Karpas-422 (cell line): ENCODE data around the gene MOXD1. TPM values are rescaled to one million over a fixed set of nuclear protein-coding genes. Genes with fewer than 3 reads are reported as not detected.

Source experiments
- DNase-seq: peaks from one replicate; pipeline ENCODE4 v3.0.0-alpha.2; 2015
- H2AFZ ChIP-seq: fragments of 200-600 bp; sonication (generic); 2 replicates; pipeline ENCODE4 v1.6.1; 2014; ENCODE audit warnings: antibody characterized with exemption, low read length, mixed read lengths
- H3K27ac ChIP-seq: fragments of 200-600 bp; sonication (generic); 2 replicates; pipeline ENCODE4 v1.5.1; 2014; ENCODE audit warnings: mild to moderate bottlenecking, low read length, moderate library complexity
- H3K27me3 ChIP-seq: fragments of 200-600 bp; sonication (generic); 2 replicates; pipeline ENCODE4 v1.6.1; 2014; ENCODE audit warnings: low read length, mixed read lengths
- H3K36me3 ChIP-seq: fragments of 200-600 bp; sonication (generic); 2 replicates; pipeline ENCODE4 v1.6.1; 2014; ENCODE audit warnings: low read length, mixed read lengths; ENCODE audit not compliant: insufficient read depth
- H3K4me1 ChIP-seq: fragments of 200-600 bp; sonication (generic); 2 replicates; pipeline ENCODE4 v1.6.1; 2014; ENCODE audit warnings: mild to moderate bottlenecking, low read length, mixed read lengths
- H3K4me2 ChIP-seq: fragments of 200-600 bp; sonication (generic); 2 replicates; pipeline ENCODE4 v1.6.1; 2014; ENCODE audit warnings: low read length, low read depth, mild to moderate bottlenecking; ENCODE audit not compliant: poor library complexity, severe bottlenecking
- H3K4me3 ChIP-seq: fragments of 200-600 bp; sonication (generic); 2 replicates; pipeline ENCODE4 v1.5.1; 2014; ENCODE audit warnings: mild to moderate bottlenecking, antibody characterized with exemption, low read length, mixed read lengths
- H3K79me2 ChIP-seq: fragments of 200-600 bp; sonication (generic); 2 replicates; pipeline ENCODE4 v1.6.1; 2014; ENCODE audit warnings: mild to moderate bottlenecking, low read length, mixed read lengths
- H3K9ac ChIP-seq: fragments of 200-600 bp; sonication (generic); 2 replicates; pipeline ENCODE4 v1.6.0; 2014; ENCODE audit warnings: low read length
- H3K9me2 ChIP-seq: fragments of 200-600 bp; sonication (generic), shearing (Covaris generic); replicated peaks from 2 replicates; pipeline ENCODE4 v1.6.0; 2014; ENCODE audit warnings: mild to moderate bottlenecking, low read length, moderate library complexity; ENCODE audit not compliant: insufficient read depth
- H3K9me3 ChIP-seq: fragments of 300-700, 200-600 bp; sonication (generic); 2 replicates; pipeline ENCODE4 v1.6.1; 2014; ENCODE audit warnings: low read length, mixed read lengths
- H4K20me1 ChIP-seq: fragments of 200-600 bp; sonication (generic); 2 replicates; pipeline ENCODE4 v1.6.1; 2014; ENCODE audit warnings: mild to moderate bottlenecking, antibody characterized with exemption, low read length, low read depth; ENCODE audit not compliant: insufficient read depth
- total RNA-seq: library from RNA; depleted of rRNA; stranded (reverse); fragments of >200 nt; shearing (Covaris generic); gene quantifications from 2 replicates; pipeline ENCODE4 v1.2.3, GENCODE V29; 2014; ENCODE audit warnings: low replicate concordance; rRNA removed

MOXD1 gene
- not detected in 2 replicates for total RNA-seq

DNA sequence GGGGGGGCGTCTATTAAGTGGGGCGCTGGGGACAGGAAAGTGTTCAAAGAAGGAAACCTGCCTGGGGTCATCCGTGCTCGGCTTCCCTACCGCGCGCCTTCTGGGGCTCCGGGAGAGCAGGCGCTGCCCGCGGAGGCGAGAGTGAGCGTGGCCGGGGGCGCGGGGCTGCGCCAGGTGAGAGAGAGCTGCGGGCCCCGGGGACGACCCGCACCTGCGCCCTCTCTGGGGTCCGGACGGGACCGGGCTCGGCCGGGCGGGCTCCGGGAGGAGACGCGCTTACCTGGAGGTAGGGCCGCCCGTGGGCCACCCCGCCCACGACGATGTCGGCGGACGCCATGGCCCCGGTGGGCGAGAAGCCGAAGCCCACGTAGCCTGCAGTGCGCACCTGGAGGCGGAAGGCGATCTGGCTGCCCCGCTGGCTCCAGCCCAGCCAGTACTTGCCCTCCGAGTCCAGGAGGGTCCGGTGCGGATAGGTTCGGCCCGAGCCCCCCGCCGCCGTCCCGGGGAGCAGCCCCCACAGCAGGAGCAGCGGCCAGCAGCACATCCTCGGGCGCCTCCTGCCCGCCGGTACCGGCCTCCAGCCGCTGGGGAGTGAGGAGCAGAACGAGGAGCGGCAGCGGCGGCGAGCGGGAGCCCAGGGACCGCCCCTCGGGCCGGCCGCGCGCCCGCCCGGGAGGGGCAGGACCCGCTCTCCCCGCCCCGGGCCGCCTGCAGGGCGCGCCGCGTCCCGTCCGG lies at the start of gene MOXD1:
Gene MOXD1, minus strand, starts transcription at position 593 of the 735 bp plus-strand sequence. Its CDS starts 49 bp downstream, at position 544.
- Histone ChIP-seq H3K36me3 (no peaks in the 10 kb centered on the region), H3K79me2 (no peaks in the 10 kb centered on the region), H4K20me1 (no peaks in the 10 kb centered on the region), H3K4me2 (no peak within 1 kb of the TSS), H3K27ac (no peak within 1 kb of the TSS), H2AFZ (no peak within 1 kb of the TSS), H3K9ac (no peak within 1 kb of the TSS), H3K4me1 (no peaks in the 10 kb centered on the region), H3K27me3 (no peaks in the 10 kb centered on the region), H3K9me3 (no peaks in the 10 kb centered on the region), H3K4me3 (no peak within 1 kb of the TSS), H3K9me2 (no peaks in the 10 kb centered on the region)
- DNase-seq: no peak

GRCh38 chr6:132446855-132447241 lies 45.6 kb upstream of the MOXD1 start:
- no peak overlapping the region for H3K9ac ChIP-seq
- H3K4me3 ChIP-seq: no peak overlapping the region
- H3K79me2 ChIP-seq: no peaks in the 10 kb centered on the region
- H3K36me3 ChIP-seq: peaks cover 69% of the 10 kb centered on the region
- no peaks in the 10 kb centered on the region for H3K4me1 ChIP-seq
- no peak overlapping the region for H2AFZ ChIP-seq
- no peaks in the 10 kb centered on the region for H3K9me2 ChIP-seq
- H4K20me1 ChIP-seq: no peaks in the 10 kb centered on the region
- no peak for DNase-seq
- H3K27ac ChIP-seq: no peak overlapping the region
- H3K4me2 ChIP-seq: no peak overlapping the region
- no peaks in the 10 kb centered on the region for H3K9me3 ChIP-seq
- no peaks in the 10 kb centered on the region for H3K27me3 ChIP-seq

DNA sequence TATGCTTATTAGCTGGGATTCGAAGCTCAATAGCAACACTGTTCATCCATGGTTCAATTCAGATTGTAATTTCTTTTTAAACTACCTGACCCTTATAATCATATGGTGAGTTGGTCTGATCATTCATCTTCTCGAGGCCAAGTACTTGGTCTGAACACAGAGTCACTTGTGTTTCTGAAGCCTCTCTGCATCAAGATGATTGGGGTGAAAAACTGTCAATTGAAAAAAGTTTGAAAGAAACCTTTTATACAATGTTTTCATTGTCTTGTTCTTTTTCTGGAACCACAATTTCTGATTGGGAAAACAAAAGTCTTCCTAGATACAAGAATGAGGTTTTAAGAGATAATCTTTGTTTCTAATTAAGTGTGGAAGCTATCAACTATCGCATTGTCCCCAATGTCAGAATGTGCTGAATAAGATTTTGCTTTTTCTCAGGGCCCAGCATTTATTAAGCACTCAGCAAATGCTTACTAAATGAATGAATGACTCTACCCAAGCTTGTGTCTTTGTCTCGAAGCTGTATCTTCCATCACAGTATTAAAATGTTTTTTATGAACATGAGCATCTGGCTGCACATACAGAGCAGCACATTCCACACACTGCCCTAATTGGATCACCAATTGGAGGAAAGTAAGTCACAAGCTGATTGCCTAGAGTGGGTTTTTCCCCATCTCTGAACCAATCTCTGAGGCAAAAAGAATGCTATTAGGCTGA lies 45.0 kb upstream of the MOXD1 start:
- no peaks in the 10 kb centered on the region for H3K9me2 ChIP-seq
- DNase-seq: no peak
- H3K27ac ChIP-seq: no peak overlapping the region
- H4K20me1 ChIP-seq: no peaks in the 10 kb centered on the region
- H3K36me3 ChIP-seq: peaks cover 64% of the 10 kb centered on the region
- no peaks in the 10 kb centered on the region for H3K27me3 ChIP-seq
- H3K9ac ChIP-seq: no peak overlapping the region
- no peak overlapping the region for H3K4me3 ChIP-seq
- no peaks in the 10 kb centered on the region for H3K79me2 ChIP-seq
- no peaks in the 10 kb centered on the region for H3K9me3 ChIP-seq
- no peak overlapping the region for H2AFZ ChIP-seq
- no peak overlapping the region for H3K4me2 ChIP-seq
- H3K4me1 ChIP-seq: no peaks in the 10 kb centered on the region

GRCh38 chr6:132445201-132445951 lies 44.1 kb upstream of the MOXD1 start:
- H3K27ac ChIP-seq: no peak overlapping the region
- no peak overlapping the region for H3K4me2 ChIP-seq
- no peak for DNase-seq
- H3K79me2 ChIP-seq: no peaks in the 10 kb centered on the region
- H3K4me1 ChIP-seq: no peaks in the 10 kb centered on the region
- H3K9me2 ChIP-seq: no peaks in the 10 kb centered on the region
- H3K27me3 ChIP-seq: no peaks in the 10 kb centered on the region
- H2AFZ ChIP-seq: no peak overlapping the region
- no peak overlapping the region for H3K9ac ChIP-seq
- no peak overlapping the region for H3K4me3 ChIP-seq
- no peaks in the 10 kb centered on the region for H4K20me1 ChIP-seq
- H3K36me3 ChIP-seq: peaks cover 56% of the 10 kb centered on the region
- H3K9me3 ChIP-seq: no peaks in the 10 kb centered on the region

- no peaks in the 10 kb centered on the region for H4K20me1 ChIP-seq
- H3K9me3 ChIP-seq: no peaks in the 10 kb centered on the region
- H3K27me3 ChIP-seq: no peaks in the 10 kb centered on the region
- no peak overlapping the region for H3K4me2 ChIP-seq
- peaks cover 45% of the 10 kb centered on the region for H3K36me3 ChIP-seq
- H3K4me3 ChIP-seq: no peak overlapping the region
- no peaks in the 10 kb centered on the region for H3K9me2 ChIP-seq
- no peaks in the 10 kb centered on the region for H3K4me1 ChIP-seq
- no peak overlapping the region for H3K9ac ChIP-seq
- no peak overlapping the region for H3K27ac ChIP-seq
- no peak overlapping the region for H2AFZ ChIP-seq
- no peak for DNase-seq
- H3K79me2 ChIP-seq: no peaks in the 10 kb centered on the region
Observed at GRCh38 chr6:132443206-132443605, 41.9 kb upstream of the MOXD1 start.

DNA sequence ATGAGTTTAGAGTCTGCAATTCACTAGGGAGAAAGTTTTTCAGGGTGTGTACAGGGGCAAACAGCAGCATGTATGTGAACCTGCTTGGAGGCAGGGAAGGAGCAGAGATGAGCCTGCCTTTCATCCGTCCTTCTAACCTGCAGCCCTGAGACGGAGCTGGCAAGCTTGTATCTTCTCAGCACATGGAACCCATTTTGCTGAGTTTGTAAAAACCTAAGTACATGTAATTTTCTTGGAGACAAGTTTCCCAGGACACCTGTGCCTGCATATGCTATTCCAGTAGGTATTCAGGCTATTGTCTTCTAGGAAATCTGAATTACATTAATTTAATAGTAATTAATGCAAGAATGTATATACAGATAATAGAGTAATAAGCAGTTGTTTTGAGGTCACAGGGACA lies 28.8 kb upstream of the MOXD1 start:
- H4K20me1 ChIP-seq: no peaks in the 10 kb centered on the region

DNA sequence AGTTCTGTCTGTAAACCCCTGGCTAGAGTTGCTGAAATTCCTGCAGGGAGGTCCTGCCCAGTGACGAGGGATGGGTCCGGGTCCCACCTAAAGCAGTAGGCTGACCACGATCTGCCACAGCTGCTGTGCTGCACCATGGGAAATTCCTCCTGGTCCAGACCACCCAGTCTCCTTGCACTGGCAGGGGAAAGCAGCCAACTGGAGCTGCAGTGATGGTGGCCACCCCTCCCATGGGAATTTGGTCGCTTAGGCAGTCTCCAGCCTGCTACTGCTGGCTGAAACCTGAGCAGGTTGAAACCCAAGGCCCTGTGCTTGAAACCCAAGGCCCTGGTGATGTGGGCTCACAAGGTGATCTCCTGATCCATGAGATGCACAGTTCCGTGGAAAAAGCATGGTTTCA lies 23.9 kb upstream of the MOXD1 start:
- H4K20me1 ChIP-seq: no peaks in the 10 kb centered on the region
- H3K4me1 ChIP-seq: no peaks in the 10 kb centered on the region
- no peaks in the 10 kb centered on the region for H3K27me3 ChIP-seq
- no peak overlapping the region for H3K9ac ChIP-seq
- DNase-seq: no peak
- no peaks in the 10 kb centered on the region for H3K9me2 ChIP-seq
- no peak overlapping the region for H3K4me3 ChIP-seq
- H3K79me2 ChIP-seq: no peaks in the 10 kb centered on the region
- no peak overlapping the region for H3K4me2 ChIP-seq
- no peaks in the 10 kb centered on the region for H3K36me3 ChIP-seq
- H3K27ac ChIP-seq: no peak overlapping the region
- no peak overlapping the region for H2AFZ ChIP-seq
- H3K9me3 ChIP-seq: no peaks in the 10 kb centered on the region

More for the DNA sequence above, 28.8 kb upstream of the MOXD1 start:
- no peaks in the 10 kb centered on the region for H3K27me3 ChIP-seq
- H3K36me3 ChIP-seq: no peaks in the 10 kb centered on the region
- H3K4me3 ChIP-seq: no peak overlapping the region
- H2AFZ ChIP-seq: no peak overlapping the region
- H3K9me2 ChIP-seq: no peaks in the 10 kb centered on the region
- H3K9me3 ChIP-seq: no peaks in the 10 kb centered on the region
- no peak overlapping the region for H3K27ac ChIP-seq
- H3K79me2 ChIP-seq: no peaks in the 10 kb centered on the region
- H3K4me2 ChIP-seq: no peak overlapping the region
- no peak for DNase-seq
- no peaks in the 10 kb centered on the region for H3K4me1 ChIP-seq
- H3K9ac ChIP-seq: no peak overlapping the region

DNA sequence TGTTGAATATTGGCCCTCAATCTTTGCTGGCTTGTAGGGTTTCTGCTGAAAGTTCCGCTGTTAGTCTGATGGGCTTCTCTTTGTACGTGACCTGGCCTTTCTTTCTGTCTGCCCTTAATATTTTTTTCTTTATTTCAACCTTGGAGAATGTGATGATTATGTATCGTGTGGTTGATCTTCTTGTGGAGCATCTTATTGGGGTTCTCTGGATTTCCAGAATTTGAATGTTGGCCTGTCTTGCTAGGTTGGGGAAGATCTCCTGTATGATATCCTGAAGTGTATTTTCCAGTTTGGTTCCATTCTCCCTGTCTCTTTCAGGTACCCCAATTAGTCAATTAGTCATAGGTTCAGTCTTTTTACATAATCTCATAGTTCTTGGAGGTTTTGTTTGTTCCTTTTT lies 22.6 kb upstream of the MOXD1 start:
- no peaks in the 10 kb centered on the region for H3K9me3 ChIP-seq
- no peaks in the 10 kb centered on the region for H3K36me3 ChIP-seq
- H3K4me1 ChIP-seq: no peaks in the 10 kb centered on the region
- no peaks in the 10 kb centered on the region for H3K9me2 ChIP-seq
- no peak overlapping the region for H3K27ac ChIP-seq
- no peak overlapping the region for H3K4me2 ChIP-seq
- H3K9ac ChIP-seq: no peak overlapping the region
- no peak overlapping the region for H3K4me3 ChIP-seq
- no peak for DNase-seq
- H3K27me3 ChIP-seq: no peaks in the 10 kb centered on the region
- H4K20me1 ChIP-seq: no peaks in the 10 kb centered on the region
- H2AFZ ChIP-seq: no peak overlapping the region
- no peaks in the 10 kb centered on the region for H3K79me2 ChIP-seq
